Colonic mucosa (tissue), 4 donors: ENCODE measurements around the gene ARSI. TPM values are rescaled to one million over a fixed set of nuclear protein-coding genes. Genes with fewer than 3 reads are reported as not detected.

ENCODE experiments used
- DNase-seq: peaks from one replicate; pipeline ENCODE4 v3.0.0-alpha.2; 2020
- H3K27ac ChIP-seq: fragments of 200-600 bp; one replicate; pipeline ENCODE4 v1.8.0; 2021
- H3K27me3 ChIP-seq: fragments of 200-600 bp; one replicate; pipeline ENCODE4 v1.8.0; 2021
- H3K36me3 ChIP-seq: fragments of 200-600 bp; one replicate; pipeline ENCODE4 v1.8.0; 2021
- H3K4me1 ChIP-seq: fragments of 200-600 bp; one replicate; pipeline ENCODE4 v1.8.0; 2021; ENCODE audit warnings: mild to moderate bottlenecking
- H3K4me3 ChIP-seq: fragments of 200-600 bp; one replicate; pipeline ENCODE4 v1.8.0; 2021
- H3K9ac ChIP-seq, 2 donors: one replicate each; pipeline ENCODE4 v1.7.0; 2013; ENCODE audit warnings: control low read depth in 2 of 2, low read depth in 2 of 2, low read length in 2 of 2
- H3K9me3 ChIP-seq: fragments of 200-600 bp; one replicate; pipeline ENCODE4 v1.8.0; 2021
- CTCF ChIP-seq: fragments of 200-600 bp; IDR thresholded peaks from one replicate; pipeline ENCODE4 v1.8.0; 2022; ENCODE audit warnings: antibody characterized with exemption, mild to moderate bottlenecking
- intact Hi-C: fragments of 100-400 bp; cut with DNase I; formaldehyde crosslinking; loops from one replicate; pipeline ENCODE4 v1.14.1; 2022
- total RNA-seq, 2 donors: library from RNA; stranded (reverse); fragmentation: NEBNext Ultra II Directional in 1 of 2; extraction: Animal tissue kit (Norgen Biotek cat#: 25700) in 1 of 2; gene quantifications; one replicate each; pipeline ENCODE4 v1.2.1, GENCODE V29; 2021
- donor health status: healthy.
- donor health status: DM: no; HTN: no; CAD: no.
- donor health status: DM: no; HTN: no; CAD: no.

The ARSI gene
- total RNA-seq, 2 donors from 2014 or later = 0.17 to 0.69 TPM

GRCh38 chr5:150264667-150265603 lies 37.8 kb downstream of the ARSI start:
- H3K4me1 ChIP-seq = no peaks in the 10 kb centered on the region
- no peak for DNase-seq
- no peak overlapping the region for H3K4me3 ChIP-seq
- no peak overlapping the region for H3K27ac ChIP-seq
- no peaks in the 10 kb centered on the region for H3K27me3 ChIP-seq
- no peaks in the 10 kb centered on the region for H3K9me3 ChIP-seq
- no peaks in the 10 kb centered on the region for H3K36me3 ChIP-seq
- no peak overlapping the region for H3K9ac ChIP-seq
- no peak for TF ChIP-seq CTCF
- intact Hi-C loops = no loop called here

GRCh38 chr5:150263801-150264621 lies 38.7 kb downstream of the ARSI start:
- Histone ChIP-seq H3K36me3 (no peaks in the 10 kb centered on the region), H3K27me3 (no peaks in the 10 kb centered on the region), H3K4me1 (no peaks in the 10 kb centered on the region), H3K27ac (no peak overlapping the region), H3K9ac (no peak overlapping the region), H3K9me3 (no peaks in the 10 kb centered on the region), H3K4me3 (no peak overlapping the region)
- DNase-seq = no peak
- TF ChIP-seq CTCF = no peak
- intact Hi-C loops = no loop called here

- no peaks in the 10 kb centered on the region for H3K4me1 ChIP-seq
- TF ChIP-seq CTCF = no peak
- intact Hi-C loops = no loop called here
- no peak overlapping the region for H3K9ac ChIP-seq
- no peaks in the 10 kb centered on the region for H3K27me3 ChIP-seq
- H3K36me3 ChIP-seq = no peaks in the 10 kb centered on the region
- H3K9me3 ChIP-seq = no peaks in the 10 kb centered on the region
- DNase-seq = no peak
- no peak overlapping the region for H3K4me3 ChIP-seq
- no peak overlapping the region for H3K27ac ChIP-seq
Observed at GRCh38 chr5:150263375-150263775, 39.3 kb downstream of the ARSI start.

DNA sequence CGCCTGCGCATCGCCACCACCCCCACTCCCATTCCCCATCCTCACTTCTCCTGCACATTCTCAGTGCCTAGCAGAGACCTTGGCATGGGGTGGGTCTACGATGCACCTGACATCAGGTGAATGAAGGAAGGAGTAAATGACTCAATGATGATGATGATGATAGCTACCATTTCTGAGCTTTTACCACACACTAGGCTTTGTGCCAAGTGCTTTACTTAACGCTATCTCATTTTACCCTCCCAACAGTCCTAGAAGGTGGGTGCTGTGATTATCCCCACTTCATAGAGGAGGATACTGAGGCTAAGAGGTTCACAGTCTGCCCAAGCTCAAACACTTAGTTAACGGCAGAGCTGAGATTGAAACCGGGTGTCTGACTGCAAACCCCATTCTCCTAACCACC lies 40.2 kb downstream of the ARSI start:
- intact Hi-C loops = no loop called here

More for the DNA sequence above, 40.2 kb downstream of the ARSI start:
- no peak for TF ChIP-seq CTCF
- no peak overlapping the region for H3K4me3 ChIP-seq
- H3K27ac ChIP-seq = no peak overlapping the region
- H3K27me3 ChIP-seq = no peaks in the 10 kb centered on the region
- no peaks in the 10 kb centered on the region for H3K36me3 ChIP-seq
- H3K9ac ChIP-seq = no peak overlapping the region
- DNase-seq = no peak
- no peaks in the 10 kb centered on the region for H3K4me1 ChIP-seq
- no peaks in the 10 kb centered on the region for H3K9me3 ChIP-seq
